Calu3 (cell line): Measurements from ENCODE around the gene HNRNPLL. TPM values are rescaled to one million over a fixed set of nuclear protein-coding genes. Genes with fewer than 3 reads are reported as not detected.

Experiments
- BruUV-seq: library from RNA; stranded (reverse); fragments of 400-500 nt; replicated peaks from 2 replicates; lab custom pipeline; 2021; lab: Mats Ljungman, UMichigan
- CTCF ChIA-PET: fragments of 300-600 bp; sonication (Branson Sonifier 250); formaldehyde crosslinking; loops from one replicate; lab custom pipeline; 2022; ENCODE audit warnings: antibody characterized with exemption; lab: Charles Lee
- DNase-seq: peaks from one replicate; pipeline ENCODE4 v3.0.0; 2022
- H3K27ac Mint-ChIP-seq: one replicate; pipeline ENCODE4 v1.8.0; 2022; ENCODE audit warnings: mixed read lengths; ENCODE audit not compliant: unreplicated experiment
- H3K27me3 Mint-ChIP-seq: one replicate; pipeline ENCODE4 v1.8.0; 2022; ENCODE audit warnings: mixed read lengths; ENCODE audit not compliant: unreplicated experiment
- H3K36me3 Mint-ChIP-seq: one replicate; pipeline ENCODE4 v1.8.0; 2022; ENCODE audit warnings: mild to moderate bottlenecking, moderate library complexity, mixed read lengths; ENCODE audit not compliant: insufficient read depth, unreplicated experiment
- H3K4me1 Mint-ChIP-seq: one replicate; pipeline ENCODE4 v1.8.0; 2022; ENCODE audit warnings: mild to moderate bottlenecking, low read depth, mixed read lengths; ENCODE audit not compliant: unreplicated experiment
- H3K4me3 Mint-ChIP-seq: one replicate; pipeline ENCODE4 v1.8.0; 2022; ENCODE audit warnings: mild to moderate bottlenecking, low read depth, moderate library complexity, mixed read lengths; ENCODE audit not compliant: unreplicated experiment
- H3K9me3 Mint-ChIP-seq: one replicate; pipeline ENCODE4 v1.8.0; 2022; ENCODE audit warnings: low read depth, mixed read lengths; ENCODE audit not compliant: unreplicated experiment
- intact Hi-C: fragments of 100-400 bp; cut with micrococcal nuclease; formaldehyde crosslinking; loops from one replicate; pipeline ENCODE4 v1.10.0; 2022; ENCODE audit not compliant: unreplicated experiment
- total RNA-seq: library from RNA; stranded (reverse); gene quantifications from 2 replicates; pipeline ENCODE4 v1.2.3, GENCODE V29; 2022
- TF ChIP-seq, protein P1 (sequence below): fragments of 200-600 bp; IDR thresholded peaks from one replicate; pipeline ENCODE4 v1.8.0; 2022; ENCODE audit warnings: antibody characterized with exemption; ENCODE audit not compliant: unreplicated experiment

HNRNPLL gene
- total RNA-seq, 1 experiment from 2014 or later = 47.6 TPM

DNA sequence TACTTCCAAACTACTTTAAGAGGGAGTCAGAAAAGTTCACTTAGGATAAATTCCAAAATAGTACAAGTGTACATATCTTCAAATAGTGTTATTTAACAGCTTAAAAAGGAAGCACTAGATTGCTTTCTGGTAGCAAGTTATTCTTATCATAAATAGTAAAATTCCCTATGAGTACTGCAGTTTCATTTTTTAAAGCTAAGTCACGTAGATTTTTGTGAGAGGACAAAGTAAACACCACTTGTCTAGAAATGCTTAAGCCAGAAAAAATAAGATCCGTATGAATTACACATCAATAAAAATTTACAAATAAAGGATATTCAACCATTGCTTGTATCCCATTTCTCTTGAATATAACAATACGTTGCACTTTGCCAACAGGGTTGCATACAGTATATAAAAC, 19.2 kb downstream of the HNRNPLL start:
- no peaks in the 10 kb centered on the region for H3K9me3 Mint-ChIP-seq
- TF ChIP-seq, protein P1, sequence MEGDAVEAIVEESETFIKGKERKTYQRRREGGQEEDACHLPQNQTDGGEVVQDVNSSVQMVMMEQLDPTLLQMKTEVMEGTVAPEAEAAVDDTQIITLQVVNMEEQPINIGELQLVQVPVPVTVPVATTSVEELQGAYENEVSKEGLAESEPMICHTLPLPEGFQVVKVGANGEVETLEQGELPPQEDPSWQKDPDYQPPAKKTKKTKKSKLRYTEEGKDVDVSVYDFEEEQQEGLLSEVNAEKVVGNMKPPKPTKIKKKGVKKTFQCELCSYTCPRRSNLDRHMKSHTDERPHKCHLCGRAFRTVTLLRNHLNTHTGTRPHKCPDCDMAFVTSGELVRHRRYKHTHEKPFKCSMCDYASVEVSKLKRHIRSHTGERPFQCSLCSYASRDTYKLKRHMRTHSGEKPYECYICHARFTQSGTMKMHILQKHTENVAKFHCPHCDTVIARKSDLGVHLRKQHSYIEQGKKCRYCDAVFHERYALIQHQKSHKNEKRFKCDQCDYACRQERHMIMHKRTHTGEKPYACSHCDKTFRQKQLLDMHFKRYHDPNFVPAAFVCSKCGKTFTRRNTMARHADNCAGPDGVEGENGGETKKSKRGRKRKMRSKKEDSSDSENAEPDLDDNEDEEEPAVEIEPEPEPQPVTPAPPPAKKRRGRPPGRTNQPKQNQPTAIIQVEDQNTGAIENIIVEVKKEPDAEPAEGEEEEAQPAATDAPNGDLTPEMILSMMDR = no peak
- H3K4me1 Mint-ChIP-seq = peaks cover 7% of the 10 kb centered on the region
- H3K36me3 Mint-ChIP-seq = peaks cover 5% of the 10 kb centered on the region
- BruUV-seq = no TSS peak
- CTCF ChIA-PET = no interaction called here
- no peaks in the 10 kb centered on the region for H3K27me3 Mint-ChIP-seq
- no peak overlapping the region for H3K27ac Mint-ChIP-seq
- intact Hi-C loops = loop anchor here (5.0 kb wide), 1 partner anchor 159 kb away; no protein-coding TSS in a partner anchor
- H3K4me3 Mint-ChIP-seq = no peak overlapping the region
- no peak for DNase-seq

DNA sequence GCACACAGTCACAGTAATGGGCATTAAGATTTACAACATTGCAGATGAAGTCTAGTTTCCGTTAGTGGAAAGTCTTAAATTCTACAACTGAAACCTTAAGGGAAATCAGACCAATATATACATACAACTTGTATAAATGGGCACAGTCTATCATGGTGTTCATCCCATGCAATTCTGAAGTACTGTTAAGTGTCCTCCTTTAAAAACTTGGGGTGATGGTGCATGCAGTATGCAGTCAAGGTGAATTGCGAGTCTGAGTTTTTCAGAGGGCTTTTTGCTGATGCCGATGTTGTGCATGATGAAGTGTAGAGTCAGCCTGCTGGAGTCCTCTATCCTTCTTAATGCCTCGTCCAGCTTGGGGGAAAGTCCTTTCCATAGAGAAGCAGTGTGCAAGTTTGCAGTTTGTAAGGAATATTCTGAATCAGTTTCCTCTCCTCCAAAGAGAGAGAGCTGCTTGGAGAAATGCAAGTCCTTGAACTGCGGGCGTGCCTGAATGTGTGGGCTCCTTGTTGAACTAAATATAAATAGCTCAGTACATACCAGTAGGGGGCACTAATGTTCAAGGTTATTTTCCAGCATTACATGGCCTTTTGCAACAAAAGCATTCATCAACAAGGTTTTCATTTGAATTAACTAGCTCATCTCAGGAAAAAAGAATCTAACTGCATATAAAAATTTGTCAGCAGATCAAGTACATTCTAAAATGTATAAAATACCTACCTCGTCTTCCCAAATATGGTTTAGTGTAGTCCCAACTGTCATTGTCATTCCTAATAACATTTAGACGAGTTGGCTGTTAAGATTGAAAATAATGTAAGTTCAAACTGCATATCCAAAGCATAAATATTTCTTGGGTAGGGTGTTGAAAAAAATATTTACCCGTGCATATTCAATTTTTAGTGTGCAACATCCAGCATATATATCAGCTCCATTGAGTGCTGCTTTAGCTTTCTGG, 21.3 kb downstream of the HNRNPLL start:
- DNase-seq = peak; percentile 30
- TF ChIP-seq, protein P1 = peak; percentile 52
- H3K27me3 Mint-ChIP-seq = no peaks in the 10 kb centered on the region
- peaks cover 9% of the 10 kb centered on the region for H3K4me1 Mint-ChIP-seq
- H3K27ac Mint-ChIP-seq = no peak overlapping the region
- no TSS peak for BruUV-seq
- intact Hi-C loops = loop anchor here (1.0 to 5.0 kb wide), 2 partner anchors 145 to 161 kb away; no protein-coding TSS in a partner anchor
- CTCF ChIA-PET = interaction anchor here (0.6 to 1.8 kb wide), 12 partner anchors 9 to 505 kb away, joined by 3 to 12 read pairs (median 6); partner anchors contain the start of gene CYP1B1
- no peaks in the 10 kb centered on the region for H3K9me3 Mint-ChIP-seq
- H3K36me3 Mint-ChIP-seq = peaks cover 5% of the 10 kb centered on the region
- H3K4me3 Mint-ChIP-seq = no peak overlapping the region

- no TSS peak for BruUV-seq
- no peak overlapping the region for H3K27ac Mint-ChIP-seq
- peaks cover 9% of the 10 kb centered on the region for H3K4me1 Mint-ChIP-seq
- H3K4me3 Mint-ChIP-seq = no peak overlapping the region
- DNase-seq = no peak
- no peaks in the 10 kb centered on the region for H3K27me3 Mint-ChIP-seq
- no peaks in the 10 kb centered on the region for H3K9me3 Mint-ChIP-seq
- CTCF ChIA-PET = no interaction called here
- intact Hi-C loops = loop anchor here (5.0 kb wide), 1 partner anchor 162 kb away; no protein-coding TSS in a partner anchor
- peaks cover 5% of the 10 kb centered on the region for H3K36me3 Mint-ChIP-seq
- TF ChIP-seq, protein P1 = no peak
Measured at GRCh38 chr2:38580115-38580636, 22.6 kb downstream of the HNRNPLL start.

- Mint-ChIP-seq H3K36me3 (peaks cover 5% of the 10 kb centered on the region), H3K9me3 (no peaks in the 10 kb centered on the region), H3K27ac (no peak overlapping the region), H3K4me1 (peaks cover 9% of the 10 kb centered on the region), H3K4me3 (no peak overlapping the region), H3K27me3 (no peaks in the 10 kb centered on the region)
- TF ChIP-seq, protein P1 = no peak
- intact Hi-C loops = no loop called here
- no TSS peak for BruUV-seq
- DNase-seq = no peak
- CTCF ChIA-PET = interaction anchor here (0.7 to 0.8 kb wide), 2 partner anchors 18 to 1225 kb away, joined by 3 read pairs; no protein-coding TSS in a partner anchor
Measured at GRCh38 chr2:38578832-38579231, 23.9 kb downstream of the HNRNPLL start.
